HFFc6 (cell line): ENCODE results near the gene COL23A1. TPM values are rescaled to one million over a fixed set of nuclear protein-coding genes. Genes with fewer than 3 reads are reported as not detected.

ENCODE experiments used
- DNase-seq: peaks from one replicate; pipeline ENCODE4 v3.0.0-alpha.2; 2018
- H3K27ac Mint-ChIP-seq: 2 replicates; pipeline ENCODE4 v1.8.0; 2020; ENCODE audit warnings: mild to moderate bottlenecking, mixed read lengths
- H3K27me3 Mint-ChIP-seq: 2 replicates; pipeline ENCODE4 v1.8.0; 2021; ENCODE audit warnings: mild to moderate bottlenecking, moderate library complexity, mixed read lengths; ENCODE audit not compliant: insufficient read depth
- H3K36me3 Mint-ChIP-seq: 2 replicates; pipeline ENCODE4 v1.8.0; 2021; ENCODE audit warnings: low read depth, mixed read lengths
- H3K4me1 Mint-ChIP-seq: 2 replicates; pipeline ENCODE4 v1.8.0; 2020; ENCODE audit warnings: low read depth, mixed read lengths
- H3K4me3 Mint-ChIP-seq: 2 replicates; pipeline ENCODE4 v1.8.0; 2020; ENCODE audit warnings: mild to moderate bottlenecking, moderate library complexity, mixed read lengths
- H3K9me3 Mint-ChIP-seq: 2 replicates; pipeline ENCODE4 v1.8.0; 2020; ENCODE audit warnings: mild to moderate bottlenecking, mixed read lengths
- CTCF ChIP-seq: fragments of 200-600 bp; sonication (generic); IDR thresholded peaks from 2 replicates; pipeline ENCODE4 v1.5.0; 2021; ENCODE audit warnings: antibody characterized with exemption, mild to moderate bottlenecking
- total RNA-seq, 6 experiments: library from RNA; stranded (reverse); fragmentation: NEBNext Ultra II Directional; extraction: Animal tissue kit (Norgen Biotek cat#: 25700); gene quantifications; 2 replicates in 1 of 6; 3 replicates in 5 of 6; pipeline ENCODE4 v1.2.3, GENCODE V29; 2021

The COL23A1 gene
- total RNA-seq, 6 experiments from 2014 or later = not detected

- H3K27me3 Mint-ChIP-seq = peaks cover 7% of the 10 kb centered on the region
- no peak for DNase-seq
- TF ChIP-seq CTCF = no peak
- no peak overlapping the region for H3K4me3 Mint-ChIP-seq
- no peaks in the 10 kb centered on the region; the same call in 1 of the 2 replicates for H3K36me3 Mint-ChIP-seq
- H3K9me3 Mint-ChIP-seq = peaks cover 29% of the 10 kb centered on the region
- no peak overlapping the region for H3K27ac Mint-ChIP-seq
- H3K4me1 Mint-ChIP-seq = no peaks in the 10 kb centered on the region
Measured at GRCh38 chr5:178577944-178578343, 12.2 kb downstream of the COL23A1 start.

GRCh38 chr5:178577376-178577839 lies 12.8 kb downstream of the COL23A1 start:
- no peak overlapping the region for H3K4me3 Mint-ChIP-seq
- DNase-seq = no peak
- peaks cover 8% of the 10 kb centered on the region for H3K27me3 Mint-ChIP-seq
- no peak for TF ChIP-seq CTCF
- no peaks in the 10 kb centered on the region; the same call in 1 of the 2 replicates for H3K36me3 Mint-ChIP-seq
- peaks cover 33% of the 10 kb centered on the region for H3K9me3 Mint-ChIP-seq
- H3K4me1 Mint-ChIP-seq = no peaks in the 10 kb centered on the region
- no peak overlapping the region for H3K27ac Mint-ChIP-seq

GRCh38 chr5:178576591-178577351 lies 13.4 kb downstream of the COL23A1 start:
- peaks cover 38% of the 10 kb centered on the region for H3K9me3 Mint-ChIP-seq
- peaks cover 8% of the 10 kb centered on the region for H3K27me3 Mint-ChIP-seq
- H3K27ac Mint-ChIP-seq = no peak overlapping the region
- no peaks in the 10 kb centered on the region; the same call in 1 of the 2 replicates for H3K36me3 Mint-ChIP-seq
- H3K4me1 Mint-ChIP-seq = no peaks in the 10 kb centered on the region
- H3K4me3 Mint-ChIP-seq = no peak overlapping the region
- no peak for DNase-seq
- no peak for TF ChIP-seq CTCF

- TF ChIP-seq CTCF = no peak
- Mint-ChIP-seq H3K9me3 (peaks cover 34% of the 10 kb centered on the region), H3K27ac (no peak overlapping the region), H3K27me3 (peaks cover 4% of the 10 kb centered on the region), H3K36me3 (no peaks in the 10 kb centered on the region; the same call in 1 of the 2 replicates), H3K4me1 (no peaks in the 10 kb centered on the region), H3K4me3 (no peak overlapping the region)
- no peak for DNase-seq
Measured at GRCh38 chr5:178573216-178573615, 17.0 kb downstream of the COL23A1 start.

DNA sequence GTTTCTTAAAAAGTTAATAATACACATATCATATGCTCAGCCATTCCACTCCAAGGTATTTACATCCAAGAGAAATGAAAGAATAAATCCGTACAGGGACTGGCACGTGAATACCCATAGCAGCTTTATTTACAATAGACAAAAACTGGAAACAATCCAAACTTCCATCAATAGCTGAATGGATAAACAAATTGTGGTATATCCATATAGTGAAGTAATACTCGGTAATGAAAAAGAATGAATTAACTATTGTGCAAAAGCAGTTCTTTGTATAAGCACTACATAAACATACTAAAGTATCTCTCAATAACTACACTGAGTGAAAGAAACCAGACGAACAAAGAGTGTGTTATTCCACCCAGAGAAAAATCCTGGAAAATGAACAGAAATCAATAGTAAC lies 17.6 kb downstream of the COL23A1 start:
- DNase-seq = no peak
- Mint-ChIP-seq H3K4me3 (no peak overlapping the region), H3K4me1 (no peaks in the 10 kb centered on the region), H3K27me3 (peaks cover 4% of the 10 kb centered on the region), H3K9me3 (peaks cover 28% of the 10 kb centered on the region), H3K27ac (no peak overlapping the region), H3K36me3 (no peaks in the 10 kb centered on the region; the same call in 1 of the 2 replicates)
- TF ChIP-seq CTCF = no peak
